Panc1 (cell line): Measurements from ENCODE around the gene TYRO3. TPM values are rescaled to one million over a fixed set of nuclear protein-coding genes. Genes with fewer than 3 reads are reported as not detected.
A peak's percentile ranks its signal among the peaks of the same experiment; 100 is the strongest.

Experiments used
- ATAC-seq: fragments of 200-7000 bp; cut with Tn5 transposase; 2 replicates; pipeline ENCODE4 v1.9.1; 2020; ENCODE audit warnings: mild to moderate bottlenecking, moderate library complexity
- BruUV-seq: library from RNA; stranded (reverse); fragments of 400-500 nt; replicated peaks from 2 replicates; lab custom pipeline; 2021; lab: Mats Ljungman, UMichigan
- CTCF ChIA-PET: fragments of 300-600 bp; sonication (Branson Sonifier 250); formaldehyde crosslinking; loops from one replicate; lab custom pipeline; 2022; ENCODE audit warnings: antibody characterized with exemption; lab: Charles Lee
- POLR2A ChIA-PET: fragments of 300-600 bp; sonication (Branson Sonifier 250); formaldehyde crosslinking; loops from one replicate; lab custom pipeline; 2022; ENCODE audit warnings: antibody characterized with exemption; lab: Charles Lee
- DNase-seq: peaks from one replicate; pipeline ENCODE4 v3.0.0-alpha.2; 2010; ENCODE audit warnings: low read depth, low spot score
- H3K27ac ChIP-seq: 2 replicates; pipeline ENCODE4 v1.5.1; 2011; ENCODE audit warnings: mild to moderate bottlenecking, low read length, inconsistent platforms
- H3K27me3 ChIP-seq: fragments of 200-500 bp; sonication (Bioruptor generic); 2 replicates; pipeline ENCODE4 v1.6.0; 2014; ENCODE audit warnings: low read length, inconsistent platforms; ENCODE audit not compliant: control insufficient read depth, insufficient read depth
- H3K36me3 ChIP-seq: fragments of 200-500 bp; sonication (Bioruptor generic); 2 replicates; pipeline ENCODE4 v1.5.1; 2014; ENCODE audit warnings: inconsistent platforms, mild to moderate bottlenecking, low read length, moderate library complexity; ENCODE audit not compliant: control insufficient read depth, insufficient read depth
- H3K4me1 ChIP-seq: 2 replicates; pipeline ENCODE4 v1.5.1; 2011; ENCODE audit warnings: inconsistent platforms, mild to moderate bottlenecking, low read length, moderate library complexity; ENCODE audit not compliant: control insufficient read depth, insufficient read depth
- H3K4me3 ChIP-seq, 2 experiments: 2 replicates each; pipeline ENCODE4 v1.5.1; 2011 to 2012; ENCODE audit warnings: low read depth in 2 of 2, low read length in 2 of 2, mild to moderate bottlenecking in 2 of 2, inconsistent platforms in 1 of 2, moderate library complexity in 1 of 2
- H3K9me3 ChIP-seq: fragments of 200-500 bp; sonication (Bioruptor generic); 2 replicates; pipeline ENCODE4 v1.5.1; 2014; ENCODE audit warnings: low read depth, mild to moderate bottlenecking, inconsistent platforms, low read length, moderate library complexity; ENCODE audit not compliant: control insufficient read depth, insufficient read depth
- POLR2AphosphoS5 ChIP-seq: IDR thresholded peaks from 2 replicates; pipeline ENCODE4 v1.6.1; 2012; ENCODE audit warnings: mild to moderate bottlenecking, low read depth, low read length, moderate library complexity
- SIN3A ChIP-seq: IDR thresholded peaks from 2 replicates; pipeline ENCODE4 v1.6.1; 2012; ENCODE audit warnings: low read depth, mild to moderate bottlenecking, low read length, moderate library complexity, borderline replicate concordance; ENCODE audit not compliant: insufficient read depth
- TCF7L2 ChIP-seq: IDR thresholded peaks from 2 replicates; pipeline ENCODE4 v1.6.1; 2011; ENCODE audit warnings: mild to moderate bottlenecking, low read depth, low read length, inconsistent platforms
- in situ Hi-C: cut with HindIII; loops from 2 replicates; pipeline ENCODE4 v1.10.0; 2016; ENCODE audit warnings: low sequenced_read_pairs, low pct_unique_long_range_greater_than_20kb
- intact Hi-C: fragments of 100-400 bp; cut with micrococcal nuclease; formaldehyde crosslinking; loops from one replicate; pipeline ENCODE4 v1.10.0; 2022; ENCODE audit not compliant: unreplicated experiment
- total RNA-seq: library from RNA; stranded (reverse); gene quantifications from one replicate; pipeline ENCODE4 v1.2.1, GENCODE V29; 2021; ENCODE audit not compliant: unreplicated experiment
- TF ChIP-seq, protein P1 (sequence below): fragments of 450-650 bp; IDR thresholded peaks from 2 replicates; pipeline ENCODE4 v1.5.1; 2017; ENCODE audit warnings: mild to moderate bottlenecking
- TF ChIP-seq, protein P2 (sequence below), 2 experiments: IDR thresholded peaks; 2 replicates each; pipeline ENCODE4 v1.6.1; 2011 to 2012; ENCODE audit warnings: low read depth in 2 of 2, control low read depth in 1 of 2, low read length in 1 of 2, mild to moderate bottlenecking in 1 of 2, moderate library complexity in 1 of 2; ENCODE audit not compliant: insufficient read depth in 1 of 2

TYRO3 gene
- total RNA-seq, 1 experiment from 2014 or later = 41.7 TPM

DNA sequence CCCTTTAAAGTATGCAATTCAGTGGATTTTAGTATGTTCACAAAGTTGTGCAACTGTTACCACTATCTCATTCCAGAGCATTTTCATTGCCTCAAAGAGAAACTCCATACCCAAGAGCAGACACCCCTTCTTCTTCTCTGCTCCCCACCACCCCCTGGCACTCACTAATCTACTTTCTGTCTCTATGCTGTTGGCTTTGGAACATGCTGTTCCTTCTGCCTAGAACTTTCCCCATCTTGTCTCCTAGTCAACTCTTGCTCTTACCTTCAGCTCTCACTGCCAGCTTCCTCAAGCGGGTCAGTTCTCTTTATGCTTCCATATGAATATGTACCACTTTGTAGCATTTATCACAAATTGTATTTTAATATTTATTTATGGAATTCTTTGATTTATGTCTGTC is 50.1 kb downstream of the TYRO3 start:
- no peaks in the 10 kb centered on the region for H3K27me3 ChIP-seq
- H3K4me1 ChIP-seq = peaks cover 15% of the 10 kb centered on the region
- ATAC-seq (no peak), DNase-seq (no peak)
- H3K4me3 ChIP-seq = no peak overlapping the region
- H3K36me3 ChIP-seq = no peaks in the 10 kb centered on the region
- ChIA-PET CTCF (no interaction called here), POLR2A (no interaction called here)
- in situ Hi-C loops (no loop called here), intact Hi-C loops (loop anchor here (10.0 kb wide), 1 partner anchor 206 kb away; no protein-coding TSS in a partner anchor)
- BruUV-seq = no TSS peak
- H3K9me3 ChIP-seq = no peaks in the 10 kb centered on the region
- H3K27ac ChIP-seq = no peak overlapping the region
- no peak for TF ChIP-seq SIN3A
- TF ChIP-seq, protein P1, sequence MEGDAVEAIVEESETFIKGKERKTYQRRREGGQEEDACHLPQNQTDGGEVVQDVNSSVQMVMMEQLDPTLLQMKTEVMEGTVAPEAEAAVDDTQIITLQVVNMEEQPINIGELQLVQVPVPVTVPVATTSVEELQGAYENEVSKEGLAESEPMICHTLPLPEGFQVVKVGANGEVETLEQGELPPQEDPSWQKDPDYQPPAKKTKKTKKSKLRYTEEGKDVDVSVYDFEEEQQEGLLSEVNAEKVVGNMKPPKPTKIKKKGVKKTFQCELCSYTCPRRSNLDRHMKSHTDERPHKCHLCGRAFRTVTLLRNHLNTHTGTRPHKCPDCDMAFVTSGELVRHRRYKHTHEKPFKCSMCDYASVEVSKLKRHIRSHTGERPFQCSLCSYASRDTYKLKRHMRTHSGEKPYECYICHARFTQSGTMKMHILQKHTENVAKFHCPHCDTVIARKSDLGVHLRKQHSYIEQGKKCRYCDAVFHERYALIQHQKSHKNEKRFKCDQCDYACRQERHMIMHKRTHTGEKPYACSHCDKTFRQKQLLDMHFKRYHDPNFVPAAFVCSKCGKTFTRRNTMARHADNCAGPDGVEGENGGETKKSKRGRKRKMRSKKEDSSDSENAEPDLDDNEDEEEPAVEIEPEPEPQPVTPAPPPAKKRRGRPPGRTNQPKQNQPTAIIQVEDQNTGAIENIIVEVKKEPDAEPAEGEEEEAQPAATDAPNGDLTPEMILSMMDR = no peak

DNA sequence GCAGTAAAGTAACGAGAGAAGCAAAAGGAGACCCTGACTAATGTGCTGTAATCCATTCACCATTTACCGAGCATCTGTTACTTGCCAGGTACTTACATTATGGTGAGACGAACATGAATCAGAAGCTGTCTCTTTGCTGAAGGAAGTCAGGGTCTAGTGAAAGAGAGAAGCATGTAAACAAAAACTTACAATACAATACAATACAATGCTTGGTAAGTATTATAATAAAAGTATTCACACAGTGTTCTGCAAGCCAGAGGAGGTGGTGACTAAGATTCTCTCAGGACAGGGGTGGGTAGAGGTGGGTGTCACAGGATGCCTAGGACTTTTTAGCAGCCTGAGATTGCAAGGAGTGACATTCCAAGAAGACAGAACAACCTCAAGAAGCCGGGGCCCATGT is 51.0 kb downstream of the TYRO3 start:
- CTCF ChIA-PET = no interaction called here
- peak overlapping the region in 1 of 2 experiments; percentile 10; a peak in 1 of 4 replicates for H3K4me3 ChIP-seq

More for the DNA sequence above, 51.0 kb downstream of the TYRO3 start:
- H3K27me3 ChIP-seq = no peaks in the 10 kb centered on the region
- ATAC-seq = peak; percentile 46; the same call in 1 of the 2 replicates
- H3K27ac ChIP-seq = peak overlapping the region; percentile 68
- BruUV-seq = no TSS peak
- H3K36me3 ChIP-seq = no peaks in the 10 kb centered on the region
- intact Hi-C loops = no loop called here
- DNase-seq = no peak
- peaks cover 9% of the 10 kb centered on the region for H3K4me1 ChIP-seq
- in situ Hi-C loops = no loop called here
- POLR2A ChIA-PET = no interaction called here
- no peaks in the 10 kb centered on the region for H3K9me3 ChIP-seq
- no peak for TF ChIP-seq SIN3A
- TF ChIP-seq, protein P1 = no peak
- TF ChIP-seq, protein P2, sequence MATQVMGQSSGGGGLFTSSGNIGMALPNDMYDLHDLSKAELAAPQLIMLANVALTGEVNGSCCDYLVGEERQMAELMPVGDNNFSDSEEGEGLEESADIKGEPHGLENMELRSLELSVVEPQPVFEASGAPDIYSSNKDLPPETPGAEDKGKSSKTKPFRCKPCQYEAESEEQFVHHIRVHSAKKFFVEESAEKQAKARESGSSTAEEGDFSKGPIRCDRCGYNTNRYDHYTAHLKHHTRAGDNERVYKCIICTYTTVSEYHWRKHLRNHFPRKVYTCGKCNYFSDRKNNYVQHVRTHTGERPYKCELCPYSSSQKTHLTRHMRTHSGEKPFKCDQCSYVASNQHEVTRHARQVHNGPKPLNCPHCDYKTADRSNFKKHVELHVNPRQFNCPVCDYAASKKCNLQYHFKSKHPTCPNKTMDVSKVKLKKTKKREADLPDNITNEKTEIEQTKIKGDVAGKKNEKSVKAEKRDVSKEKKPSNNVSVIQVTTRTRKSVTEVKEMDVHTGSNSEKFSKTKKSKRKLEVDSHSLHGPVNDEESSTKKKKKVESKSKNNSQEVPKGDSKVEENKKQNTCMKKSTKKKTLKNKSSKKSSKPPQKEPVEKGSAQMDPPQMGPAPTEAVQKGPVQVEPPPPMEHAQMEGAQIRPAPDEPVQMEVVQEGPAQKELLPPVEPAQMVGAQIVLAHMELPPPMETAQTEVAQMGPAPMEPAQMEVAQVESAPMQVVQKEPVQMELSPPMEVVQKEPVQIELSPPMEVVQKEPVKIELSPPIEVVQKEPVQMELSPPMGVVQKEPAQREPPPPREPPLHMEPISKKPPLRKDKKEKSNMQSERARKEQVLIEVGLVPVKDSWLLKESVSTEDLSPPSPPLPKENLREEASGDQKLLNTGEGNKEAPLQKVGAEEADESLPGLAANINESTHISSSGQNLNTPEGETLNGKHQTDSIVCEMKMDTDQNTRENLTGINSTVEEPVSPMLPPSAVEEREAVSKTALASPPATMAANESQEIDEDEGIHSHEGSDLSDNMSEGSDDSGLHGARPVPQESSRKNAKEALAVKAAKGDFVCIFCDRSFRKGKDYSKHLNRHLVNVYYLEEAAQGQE (IDR thresholded peaks at IDR 0.05; ENCODE audit: insufficient read depth in 1 of 2, low read depth in 2 of 2, low read length in 1 of 2) = no peak
- no peak for TF ChIP-seq POLR2AphosphoS5
- TF ChIP-seq TCF7L2 = no peak
